ENCODE measurements around the gene CUZD1. TPM values are rescaled to one million over a fixed set of nuclear protein-coding genes. Genes with fewer than 3 reads are reported as not detected.

The CUZD1 gene
- total and polyA plus RNA-seq, 9 of the 15 experiments (the other 6 are each of a cell fraction or from before 2014, with no cell fraction given): 0.51 to 1.7 (median 1.1) TPM

GRCh38 chr10:122879339-122880273, 33.9 kb upstream of the CUZD1 start, which contains the start of gene FAM24B (continued):
- TF ChIP-seq ZBTB5 (IDR thresholded peaks at IDR 0.05) (no peak), MAZ (CRISPR knock-in tag; conservative IDR thresholded peaks at IDR 0.05 in 1 of 2, IDR thresholded peaks at IDR 0.05 in 1 of 2) (no peak; a peak in 1 of 4 replicates), KHSRP (IDR thresholded peaks at IDR 0.05) (no peak), MAFG (tag; conservative IDR thresholded peaks at IDR 0.05) (no peak), HNRNPL (IDR thresholded peaks at IDR 0.05; ENCODE audit: low read depth, low read length) (no peak), WHSC1 (IDR thresholded peaks at IDR 0.05; ENCODE audit: low read length) (no peak), ZZZ3 (IDR thresholded peaks at IDR 0.05) (no peak), ZNF583 (CRISPR knock-in tag; IDR thresholded peaks at IDR 0.05) (no peak), HMGN3 (IDR thresholded peaks at IDR 0.05; ENCODE audit: borderline replicate concordance, extremely low read depth, insufficient read length, low read depth, low read length) (no peak), MITF (IDR thresholded peaks at IDR 0.05) (no peak), MEF2D (tag; conservative IDR thresholded peaks at IDR 0.05; ENCODE audit: low read depth) (no peak), ZNF354B (CRISPR knock-in tag; IDR thresholded peaks at IDR 0.05) (no peak), ZSCAN29 (IDR thresholded peaks at IDR 0.05) (no peak; the same call in 1 of the 2 replicates), SIN3A (IDR thresholded peaks at IDR 0.05; ENCODE audit: borderline replicate concordance in 2 of 2, control insufficient read depth in 1 of 2, low read depth in 2 of 2, low read length in 2 of 2) (peak; percentile 39 to 63; a peak in 3 of 4 replicates), SIN3B (IDR thresholded peaks at IDR 0.05; ENCODE audit: low read depth) (peak; percentile 42; the same call in 1 of the 2 replicates), MXI1 (IDR thresholded peaks at IDR 0.05; ENCODE audit: low read depth, low read length) (0 out of 2 replicates have a peak, but pooled peaks have one; percentile 20), NFXL1 (CRISPR knock-in tag; IDR thresholded peaks at IDR 0.05) (no peak), KLF16 (IDR thresholded peaks at IDR 0.05) (no peak), CSDE1 (IDR thresholded peaks at IDR 0.05) (no peak), BCLAF1 (IDR thresholded peaks at IDR 0.05; ENCODE audit: borderline replicate concordance in 1 of 2, control insufficient read depth in 1 of 2, low read depth in 2 of 2, low read length in 1 of 2) (no peak)
